ENCODE results near the gene STK10.

GRCh38 chr5:172009536-172010270 lies 178.3 kb downstream of the STK10 start:
- no peak for TF ChIP-seq CTCF (IDR thresholded peaks at IDR 0.05; ENCODE audit: insufficient read depth, low read depth, low read length)
- no peak for TF ChIP-seq EZH2 (IDR thresholded peaks at IDR 0.05; ENCODE audit: insufficient read depth, low read length)
